Neural progenitor cell (in vitro differentiated cells): Measurements from ENCODE around the gene ZNF343.
A peak's percentile ranks its signal among the peaks of the same experiment; 100 is the strongest.

Source experiments
- CTCF ChIP-seq: fragments of 200-600 bp; sonication (generic); IDR thresholded peaks from 2 replicates; pipeline ENCODE4 v1.5.1; 2017; ENCODE audit warnings: antibody characterized with exemption, mild to moderate bottlenecking
- EZH2 ChIP-seq: fragments of 200-600 bp; sonication (generic); IDR thresholded peaks from 2 replicates; pipeline ENCODE4 v1.6.1; 2017; ENCODE audit warnings: antibody characterized with exemption, mild to moderate bottlenecking, moderate library complexity
- EZH2phosphoT487 ChIP-seq: fragments of 200-600 bp; sonication (generic); IDR thresholded peaks from 2 replicates; pipeline ENCODE4 v1.6.1; 2017; ENCODE audit warnings: antibody characterized with exemption

GRCh38 chr20:2451939-2452732 lies 56.6 kb downstream of the ZNF343 start:
- TF ChIP-seq CTCF (peak; percentile 82), EZH2 (no peak), EZH2phosphoT487 (no peak)
